ENCODE measurements around the gene ZBTB45. TPM values are rescaled to one million over a fixed set of nuclear protein-coding genes. Genes with fewer than 3 reads are reported as not detected.

Gene ZBTB45
- total RNA-seq, 1 experiment from 2014 or later = 12.0 TPM

DNA sequence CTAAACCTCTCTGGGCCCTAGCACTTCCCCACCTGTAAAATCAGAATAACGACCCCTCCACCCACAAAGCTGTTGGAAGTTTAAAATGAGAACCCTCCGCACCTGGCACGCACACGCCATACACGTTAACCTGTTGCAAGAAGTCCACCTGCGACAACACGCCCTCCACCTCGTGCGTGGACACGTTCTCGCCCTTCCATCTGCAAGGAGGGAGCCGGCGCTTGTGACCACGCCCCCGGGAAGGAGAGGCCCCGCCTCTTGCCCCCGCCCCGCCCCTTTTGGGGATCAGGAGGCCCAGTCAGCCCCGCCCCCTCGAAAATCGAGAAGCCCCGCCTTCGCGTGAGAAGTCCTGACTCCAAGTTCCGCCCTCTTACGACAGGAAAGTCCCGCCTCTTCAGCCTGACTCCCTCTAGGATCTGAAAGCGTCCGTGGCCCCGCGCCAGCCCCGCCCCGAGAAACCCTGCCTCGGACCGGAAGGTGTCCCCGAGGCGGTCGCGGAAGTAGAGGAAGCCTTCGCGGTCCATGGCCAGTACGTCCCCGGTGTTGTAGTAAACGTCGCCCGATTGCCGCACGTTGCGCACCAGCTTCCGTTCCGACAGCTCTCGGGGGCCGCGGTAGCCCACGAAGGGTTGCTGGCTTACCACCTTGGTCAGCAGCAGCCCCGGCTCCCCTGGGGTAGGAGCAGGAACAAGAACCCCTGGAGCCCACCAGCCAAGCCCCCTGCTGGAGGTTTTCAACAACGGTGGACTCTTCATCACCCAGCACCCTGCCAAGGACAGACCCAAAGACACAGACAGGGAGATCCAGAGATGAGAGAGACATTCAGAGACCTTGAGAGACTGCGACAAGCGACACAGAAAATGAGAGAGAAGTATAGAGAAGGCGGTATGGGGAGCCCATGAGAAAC lies 20.3 kb downstream of the ZBTB45 start:
- Histone ChIP-seq H3K27ac (ENCODE audit: low read depth, low read length) (peak overlapping the region; percentile 82), H3K4me1 (ENCODE audit: control insufficient read depth in 1 of 2, insufficient read depth in 2 of 2, low read length in 2 of 2) (peaks cover 10 to 22% of the 10 kb centered on the region in 2 experiments; a peak in 3 of 4 replicates), H2AFZ (ENCODE audit: low read depth, low read length, poor library complexity, severe bottlenecking) (peak overlapping the region; percentile 10), H3K9ac (ENCODE audit: low read length) (peak overlapping the region; percentile 86), H3K4me3 (replicated peaks in 1 of 2; ENCODE audit: low read depth in 1 of 2, low read length in 2 of 2) (peak overlapping the region; percentile 62 to 83), H3K4me2 (ENCODE audit: low read length) (peak overlapping the region; percentile 88), H4K20me1 (ENCODE audit: insufficient read depth) (no peaks in the 10 kb centered on the region), H3K27me3 (ENCODE audit: insufficient read depth, low read length) (no peaks in the 10 kb centered on the region), H3K36me3 (ENCODE audit: control insufficient read depth in 1 of 2, insufficient read depth in 2 of 2, low read length in 2 of 2) (no peaks in the 10 kb centered on the region), H3K9me2 (ENCODE audit: insufficient read depth) (no peaks in the 10 kb centered on the region), H3K79me2 (ENCODE audit: insufficient read depth, low read length) (peaks cover 17% of the 10 kb centered on the region), H3K9me3 (ENCODE audit: control insufficient read depth in 1 of 2, insufficient read depth in 1 of 2, low read depth in 1 of 2, low read length in 2 of 2) (no peaks in the 10 kb centered on the region)
- no TSS peak for BruUV-seq (replicated peaks)
- peak; percentile 96 for ATAC-seq
- ChIA-PET POLR2A (interaction anchor here (1.1 to 1.5 kb wide), 3 partner anchors 15 to 22 kb away, joined by 3 to 7 read pairs (median 3); partner anchors contain the start of gene ZBTB45), RAD21 (ENCODE audit: low non-redundant PET in 1 of 2, low total read pairs in 2 of 2, uncharacterized antibody in 2 of 2, unreplicated experiment in 2 of 2) (no interaction called here), CTCF (interaction anchor here (1.8 to 1.9 kb wide), 2 partner anchors 15 to 21 kb away, joined by 3 to 6 read pairs; partner anchors contain the start of gene ZBTB45)
- DNase-seq (ENCODE audit: low read depth, low spot score) = peak; percentile 98
- intact Hi-C loops (cut with micrococcal nuclease) = no loop called here
- TF ChIP-seq CEBPB (IDR thresholded peaks at IDR 0.05; ENCODE audit: low read depth) (no peak), CBX3 (IDR thresholded peaks at IDR 0.05; ENCODE audit: low read depth) (peak; percentile 84; the same call in 1 of the 2 replicates), ZNF274 (IDR thresholded peaks at IDR 0.05; ENCODE audit: low read depth, low read length) (no peak), ELF1 (IDR thresholded peaks at IDR 0.05; ENCODE audit: borderline replicate concordance, low read depth) (peak; percentile 74; the same call in 1 of the 2 replicates), JUND (IDR thresholded peaks at IDR 0.05) (no peak), EZH2phosphoT487 (IDR thresholded peaks at IDR 0.05; ENCODE audit: borderline replicate concordance) (no peak), RAD21 (IDR thresholded peaks at IDR 0.05; ENCODE audit: low read depth) (no peak), ZFX (IDR thresholded peaks at IDR 0.05) (no peak), SIN3A (IDR thresholded peaks at IDR 0.05; ENCODE audit: low read depth) (no peak), SRF (IDR thresholded peaks at IDR 0.05; ENCODE audit: low read depth) (peak; percentile 77; the same call in 1 of the 2 replicates), SP1 (IDR thresholded peaks at IDR 0.05; ENCODE audit: low read depth) (peak; percentile 85), TCF7L2 (IDR thresholded peaks at IDR 0.05; ENCODE audit: borderline replicate concordance, extremely low read depth, insufficient read depth, insufficient read length) (peak; percentile 60), YY1 (IDR thresholded peaks at IDR 0.05; ENCODE audit: extremely low read depth, insufficient replicate concordance, low read depth, low read length) (peak; percentile 77), EZH2 (IDR thresholded peaks at IDR 0.05) (no peak), POLR2A (IDR thresholded peaks at IDR 0.05; ENCODE audit: borderline replicate concordance, extremely low read depth, insufficient read depth, insufficient read length) (peak; percentile 55), FOSL1 (IDR thresholded peaks at IDR 0.05; ENCODE audit: low read depth) (no peak), POLR2AphosphoS5 (IDR thresholded peaks at IDR 0.05; ENCODE audit: low read depth, low read length) (peak; percentile 80), EGR1 (IDR thresholded peaks at IDR 0.05; ENCODE audit: low read depth) (no peak)
- TF ChIP-seq, protein P1, sequence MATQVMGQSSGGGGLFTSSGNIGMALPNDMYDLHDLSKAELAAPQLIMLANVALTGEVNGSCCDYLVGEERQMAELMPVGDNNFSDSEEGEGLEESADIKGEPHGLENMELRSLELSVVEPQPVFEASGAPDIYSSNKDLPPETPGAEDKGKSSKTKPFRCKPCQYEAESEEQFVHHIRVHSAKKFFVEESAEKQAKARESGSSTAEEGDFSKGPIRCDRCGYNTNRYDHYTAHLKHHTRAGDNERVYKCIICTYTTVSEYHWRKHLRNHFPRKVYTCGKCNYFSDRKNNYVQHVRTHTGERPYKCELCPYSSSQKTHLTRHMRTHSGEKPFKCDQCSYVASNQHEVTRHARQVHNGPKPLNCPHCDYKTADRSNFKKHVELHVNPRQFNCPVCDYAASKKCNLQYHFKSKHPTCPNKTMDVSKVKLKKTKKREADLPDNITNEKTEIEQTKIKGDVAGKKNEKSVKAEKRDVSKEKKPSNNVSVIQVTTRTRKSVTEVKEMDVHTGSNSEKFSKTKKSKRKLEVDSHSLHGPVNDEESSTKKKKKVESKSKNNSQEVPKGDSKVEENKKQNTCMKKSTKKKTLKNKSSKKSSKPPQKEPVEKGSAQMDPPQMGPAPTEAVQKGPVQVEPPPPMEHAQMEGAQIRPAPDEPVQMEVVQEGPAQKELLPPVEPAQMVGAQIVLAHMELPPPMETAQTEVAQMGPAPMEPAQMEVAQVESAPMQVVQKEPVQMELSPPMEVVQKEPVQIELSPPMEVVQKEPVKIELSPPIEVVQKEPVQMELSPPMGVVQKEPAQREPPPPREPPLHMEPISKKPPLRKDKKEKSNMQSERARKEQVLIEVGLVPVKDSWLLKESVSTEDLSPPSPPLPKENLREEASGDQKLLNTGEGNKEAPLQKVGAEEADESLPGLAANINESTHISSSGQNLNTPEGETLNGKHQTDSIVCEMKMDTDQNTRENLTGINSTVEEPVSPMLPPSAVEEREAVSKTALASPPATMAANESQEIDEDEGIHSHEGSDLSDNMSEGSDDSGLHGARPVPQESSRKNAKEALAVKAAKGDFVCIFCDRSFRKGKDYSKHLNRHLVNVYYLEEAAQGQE (IDR thresholded peaks at IDR 0.05; ENCODE audit: low read depth) = no peak
- TF ChIP-seq, protein P2, sequence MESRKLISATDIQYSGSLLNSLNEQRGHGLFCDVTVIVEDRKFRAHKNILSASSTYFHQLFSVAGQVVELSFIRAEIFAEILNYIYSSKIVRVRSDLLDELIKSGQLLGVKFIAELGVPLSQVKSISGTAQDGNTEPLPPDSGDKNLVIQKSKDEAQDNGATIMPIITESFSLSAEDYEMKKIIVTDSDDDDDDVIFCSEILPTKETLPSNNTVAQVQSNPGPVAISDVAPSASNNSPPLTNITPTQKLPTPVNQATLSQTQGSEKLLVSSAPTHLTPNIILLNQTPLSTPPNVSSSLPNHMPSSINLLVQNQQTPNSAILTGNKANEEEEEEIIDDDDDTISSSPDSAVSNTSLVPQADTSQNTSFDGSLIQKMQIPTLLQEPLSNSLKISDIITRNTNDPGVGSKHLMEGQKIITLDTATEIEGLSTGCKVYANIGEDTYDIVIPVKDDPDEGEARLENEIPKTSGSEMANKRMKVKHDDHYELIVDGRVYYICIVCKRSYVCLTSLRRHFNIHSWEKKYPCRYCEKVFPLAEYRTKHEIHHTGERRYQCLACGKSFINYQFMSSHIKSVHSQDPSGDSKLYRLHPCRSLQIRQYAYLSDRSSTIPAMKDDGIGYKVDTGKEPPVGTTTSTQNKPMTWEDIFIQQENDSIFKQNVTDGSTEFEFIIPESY (IDR thresholded peaks at IDR 0.05; ENCODE audit: extremely low read depth, insufficient replicate concordance, low read length) = peak; percentile 74
- TF ChIP-seq, protein P3, sequence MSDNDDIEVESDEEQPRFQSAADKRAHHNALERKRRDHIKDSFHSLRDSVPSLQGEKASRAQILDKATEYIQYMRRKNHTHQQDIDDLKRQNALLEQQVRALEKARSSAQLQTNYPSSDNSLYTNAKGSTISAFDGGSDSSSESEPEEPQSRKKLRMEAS (IDR thresholded peaks at IDR 0.05) = peak; percentile 90
- TF ChIP-seq, protein P4, sequence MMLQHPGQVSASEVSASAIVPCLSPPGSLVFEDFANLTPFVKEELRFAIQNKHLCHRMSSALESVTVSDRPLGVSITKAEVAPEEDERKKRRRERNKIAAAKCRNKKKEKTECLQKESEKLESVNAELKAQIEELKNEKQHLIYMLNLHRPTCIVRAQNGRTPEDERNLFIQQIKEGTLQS (IDR thresholded peaks at IDR 0.05) = no peak
